GM18526 (cell line): ENCODE results near the gene GHRH.

Experiments used
- POLR2A ChIP-seq: IDR thresholded peaks from 3 replicates; pipeline ENCODE4 v1.6.1; 2011; ENCODE audit not compliant: insufficient read length; ENCODE audit errors: extremely low read depth

The GHRH gene

GRCh38 chr20:37296371-37296770 lies 34.8 kb upstream of the GHRH start:
- no peak for TF ChIP-seq POLR2A

- TF ChIP-seq POLR2A, result no peak
Observed at GRCh38 chr20:37295595-37295994, 34.0 kb upstream of the GHRH start.

GRCh38 chr20:37295001-37295400 lies 33.4 kb upstream of the GHRH start:
- TF ChIP-seq POLR2A, result no peak

- no peak for TF ChIP-seq POLR2A
Observed at GRCh38 chr20:37294262-37294981, 32.8 kb upstream of the GHRH start.

GRCh38 chr20:37293301-37293943 lies 31.8 kb upstream of the GHRH start:
- TF ChIP-seq POLR2A, result no peak

- no peak for TF ChIP-seq POLR2A
Observed at GRCh38 chr20:37291724-37292126, 30.1 kb upstream of the GHRH start.

GRCh38 chr20:37290158-37290810 lies 28.7 kb upstream of the GHRH start:
- no peak for TF ChIP-seq POLR2A

GRCh38 chr20:37288091-37288490 lies 26.5 kb upstream of the GHRH start:
- TF ChIP-seq POLR2A, result no peak

- no peak for TF ChIP-seq POLR2A
Observed at GRCh38 chr20:37285664-37286374, 24.2 kb upstream of the GHRH start.

- no peak for TF ChIP-seq POLR2A
Observed at GRCh38 chr20:37284691-37285161, 23.1 kb upstream of the GHRH start.

- no peak for TF ChIP-seq POLR2A
Observed at GRCh38 chr20:37283530-37284195, 22.0 kb upstream of the GHRH start.

- no peak for TF ChIP-seq POLR2A
Observed at GRCh38 chr20:37282556-37282955, 20.9 kb upstream of the GHRH start.

- TF ChIP-seq POLR2A, result no peak
Observed at GRCh38 chr20:37280403-37280802, 18.8 kb upstream of the GHRH start.

GRCh38 chr20:37279820-37280219 lies 18.2 kb upstream of the GHRH start:
- no peak for TF ChIP-seq POLR2A

GRCh38 chr20:37278966-37279590 lies 17.5 kb upstream of the GHRH start:
- TF ChIP-seq POLR2A, result no peak

GRCh38 chr20:37277253-37277593 lies 15.6 kb upstream of the GHRH start:
- peak; percentile 35 for TF ChIP-seq POLR2A
